ENCODE data around the gene AKT2.

AKT2 gene

DNA sequence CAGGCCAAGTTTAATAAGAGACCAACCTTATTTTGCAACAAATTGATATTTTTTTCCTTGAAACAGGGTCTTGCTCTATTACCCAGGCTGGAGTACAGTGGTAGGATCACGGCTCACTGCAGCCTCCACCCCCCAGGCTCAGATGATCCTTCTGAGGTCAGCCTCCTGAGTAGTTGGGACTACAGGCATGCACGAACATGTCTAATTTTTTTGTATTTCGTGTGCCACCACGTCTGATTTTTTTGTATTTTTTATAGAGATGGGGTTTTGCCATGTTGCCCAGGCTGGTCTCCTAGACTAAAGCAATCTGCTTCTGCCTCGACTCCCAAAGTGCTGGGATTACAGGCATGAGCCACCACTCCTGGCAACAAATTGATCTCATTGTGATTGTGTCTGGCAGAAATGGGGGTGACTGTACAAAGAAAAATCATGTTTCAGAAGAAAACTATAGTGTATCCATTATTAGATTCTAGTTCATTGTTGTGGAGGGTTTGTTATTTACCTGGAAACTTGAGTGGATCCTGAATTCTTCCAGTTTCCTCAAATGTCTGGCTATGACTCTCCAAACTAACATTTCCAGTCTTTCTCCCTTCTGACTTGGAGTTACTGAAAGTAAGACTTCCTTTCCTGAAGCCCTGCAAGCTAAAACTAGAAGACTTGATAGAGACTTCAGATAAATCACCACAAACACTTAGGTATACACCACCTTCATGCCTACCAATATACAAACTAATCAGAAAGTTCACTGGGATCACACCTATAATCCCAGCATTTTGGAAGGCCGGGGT is 17.3 kb upstream of the AKT2 start:
- TF ChIP-seq, protein P1, sequence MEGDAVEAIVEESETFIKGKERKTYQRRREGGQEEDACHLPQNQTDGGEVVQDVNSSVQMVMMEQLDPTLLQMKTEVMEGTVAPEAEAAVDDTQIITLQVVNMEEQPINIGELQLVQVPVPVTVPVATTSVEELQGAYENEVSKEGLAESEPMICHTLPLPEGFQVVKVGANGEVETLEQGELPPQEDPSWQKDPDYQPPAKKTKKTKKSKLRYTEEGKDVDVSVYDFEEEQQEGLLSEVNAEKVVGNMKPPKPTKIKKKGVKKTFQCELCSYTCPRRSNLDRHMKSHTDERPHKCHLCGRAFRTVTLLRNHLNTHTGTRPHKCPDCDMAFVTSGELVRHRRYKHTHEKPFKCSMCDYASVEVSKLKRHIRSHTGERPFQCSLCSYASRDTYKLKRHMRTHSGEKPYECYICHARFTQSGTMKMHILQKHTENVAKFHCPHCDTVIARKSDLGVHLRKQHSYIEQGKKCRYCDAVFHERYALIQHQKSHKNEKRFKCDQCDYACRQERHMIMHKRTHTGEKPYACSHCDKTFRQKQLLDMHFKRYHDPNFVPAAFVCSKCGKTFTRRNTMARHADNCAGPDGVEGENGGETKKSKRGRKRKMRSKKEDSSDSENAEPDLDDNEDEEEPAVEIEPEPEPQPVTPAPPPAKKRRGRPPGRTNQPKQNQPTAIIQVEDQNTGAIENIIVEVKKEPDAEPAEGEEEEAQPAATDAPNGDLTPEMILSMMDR (IDR thresholded peaks at IDR 0.05; ENCODE audit: poor library complexity, severe bottlenecking), result no peak
- ATAC-seq (ENCODE audit: low read depth) (peak; percentile 53; the same call in 1 of the 3 replicates), DNase-seq (ENCODE audit: low spot score) (no peak)
- H3K27me3 ChIP-seq (ENCODE audit: insufficient read depth, poor library complexity, severe bottlenecking), result no peaks in the 10 kb centered on the region
- no peak overlapping the region for H3K27ac ChIP-seq (ENCODE audit: poor library complexity, severe bottlenecking)
- H3K4me3 ChIP-seq (ENCODE audit: severe bottlenecking), result no peak overlapping the region
- no peaks in the 10 kb centered on the region for H3K36me3 ChIP-seq (ENCODE audit: low read depth)
- H3K4me1 ChIP-seq (ENCODE audit: insufficient read depth, poor library complexity, severe bottlenecking), result peaks cover 11% of the 10 kb centered on the region
- no peaks in the 10 kb centered on the region for H3K9me3 ChIP-seq (ENCODE audit: severe bottlenecking)

DNA sequence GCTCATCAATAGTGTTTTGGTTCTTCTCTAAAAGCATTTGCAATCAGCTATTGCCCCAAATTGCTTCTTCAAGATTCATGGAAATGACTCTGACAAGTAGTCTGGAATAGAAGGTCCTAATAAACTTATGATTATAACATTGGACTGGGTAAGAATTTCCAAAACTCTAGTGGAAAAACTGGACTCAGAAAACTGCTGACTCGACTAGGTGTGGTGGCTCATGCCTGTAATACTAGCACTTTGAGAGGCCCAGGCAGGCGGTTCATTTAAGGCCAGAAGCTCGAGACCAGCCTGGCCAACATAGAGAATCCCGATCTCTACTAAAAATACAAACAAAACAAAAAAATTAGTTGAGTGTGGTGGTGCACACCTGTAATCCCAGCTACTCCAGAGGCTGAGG is 15.5 kb upstream of the AKT2 start:
- TF ChIP-seq, protein P1 (IDR thresholded peaks at IDR 0.05; ENCODE audit: poor library complexity, severe bottlenecking), result no peak
- no peak overlapping the region for H3K4me3 ChIP-seq (ENCODE audit: severe bottlenecking)
- H3K4me1 ChIP-seq (ENCODE audit: insufficient read depth, poor library complexity, severe bottlenecking), result peaks cover 11% of the 10 kb centered on the region
- DNase-seq (ENCODE audit: low spot score) (no peak), ATAC-seq (ENCODE audit: low read depth) (no peak)
- no peak overlapping the region for H3K27ac ChIP-seq (ENCODE audit: poor library complexity, severe bottlenecking)
- H3K9me3 ChIP-seq (ENCODE audit: severe bottlenecking), result no peaks in the 10 kb centered on the region
- no peaks in the 10 kb centered on the region for H3K36me3 ChIP-seq (ENCODE audit: low read depth)
- H3K27me3 ChIP-seq (ENCODE audit: insufficient read depth, poor library complexity, severe bottlenecking), result no peaks in the 10 kb centered on the region

DNA sequence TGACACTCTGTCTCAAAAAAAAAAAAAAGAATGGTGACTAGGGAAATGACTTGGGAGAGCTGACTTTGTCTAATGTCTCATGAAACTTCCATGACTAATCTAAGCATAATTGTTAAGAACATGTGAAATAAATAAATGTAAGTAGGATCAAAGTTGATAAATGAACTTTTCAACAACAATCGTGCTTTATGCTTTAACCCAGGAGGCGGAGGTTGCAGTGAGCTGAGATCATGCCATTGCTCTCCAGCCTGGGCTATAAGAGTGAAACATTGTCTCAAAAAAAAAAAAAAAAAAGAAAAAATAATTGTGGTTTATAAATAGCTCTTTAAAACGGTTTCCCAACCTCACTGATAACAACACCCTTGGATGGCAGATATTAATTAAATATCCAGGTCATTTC is 12.9 kb upstream of the AKT2 start:
- Histone ChIP-seq H3K4me1 (ENCODE audit: insufficient read depth, poor library complexity, severe bottlenecking) (peaks cover 11% of the 10 kb centered on the region), H3K27ac (ENCODE audit: poor library complexity, severe bottlenecking) (no peak overlapping the region), H3K27me3 (ENCODE audit: insufficient read depth, poor library complexity, severe bottlenecking) (no peaks in the 10 kb centered on the region), H3K36me3 (ENCODE audit: low read depth) (no peaks in the 10 kb centered on the region), H3K4me3 (ENCODE audit: severe bottlenecking) (no peak overlapping the region), H3K9me3 (ENCODE audit: severe bottlenecking) (no peaks in the 10 kb centered on the region)
- ATAC-seq (ENCODE audit: low read depth) (no peak), DNase-seq (ENCODE audit: low spot score) (no peak)
- TF ChIP-seq, protein P1 (IDR thresholded peaks at IDR 0.05; ENCODE audit: poor library complexity, severe bottlenecking), result no peak

DNA sequence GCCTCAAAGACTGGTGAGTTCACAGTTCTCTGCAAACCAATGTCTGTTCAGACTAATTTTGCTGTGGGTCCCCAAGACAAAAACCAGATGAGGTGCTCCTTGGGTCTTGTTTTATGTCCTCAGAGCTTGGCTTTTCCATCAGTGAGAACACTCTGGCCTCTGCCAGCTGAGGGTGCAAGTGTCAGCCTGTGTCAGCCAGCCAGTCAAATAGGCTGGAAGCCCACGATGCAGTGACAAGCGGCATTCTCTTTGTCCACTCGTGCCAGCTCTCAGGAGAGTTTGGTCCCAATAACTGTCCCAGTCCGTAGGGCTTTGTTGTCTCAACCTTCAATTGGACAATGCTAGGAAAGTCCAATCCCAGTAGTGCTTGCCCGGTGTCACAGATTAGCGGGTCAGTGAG is 9.4 kb upstream of the AKT2 start:
- Histone ChIP-seq H3K9me3 (ENCODE audit: severe bottlenecking) (no peaks in the 10 kb centered on the region), H3K27me3 (ENCODE audit: insufficient read depth, poor library complexity, severe bottlenecking) (no peaks in the 10 kb centered on the region), H3K27ac (ENCODE audit: poor library complexity, severe bottlenecking) (no peak overlapping the region), H3K4me3 (ENCODE audit: severe bottlenecking) (no peak overlapping the region), H3K36me3 (ENCODE audit: low read depth) (no peaks in the 10 kb centered on the region), H3K4me1 (ENCODE audit: insufficient read depth, poor library complexity, severe bottlenecking) (no peaks in the 10 kb centered on the region)
- ATAC-seq (ENCODE audit: low read depth) (no peak), DNase-seq (ENCODE audit: low spot score) (no peak)
- TF ChIP-seq, protein P1 (IDR thresholded peaks at IDR 0.05; ENCODE audit: poor library complexity, severe bottlenecking), result no peak

DNA sequence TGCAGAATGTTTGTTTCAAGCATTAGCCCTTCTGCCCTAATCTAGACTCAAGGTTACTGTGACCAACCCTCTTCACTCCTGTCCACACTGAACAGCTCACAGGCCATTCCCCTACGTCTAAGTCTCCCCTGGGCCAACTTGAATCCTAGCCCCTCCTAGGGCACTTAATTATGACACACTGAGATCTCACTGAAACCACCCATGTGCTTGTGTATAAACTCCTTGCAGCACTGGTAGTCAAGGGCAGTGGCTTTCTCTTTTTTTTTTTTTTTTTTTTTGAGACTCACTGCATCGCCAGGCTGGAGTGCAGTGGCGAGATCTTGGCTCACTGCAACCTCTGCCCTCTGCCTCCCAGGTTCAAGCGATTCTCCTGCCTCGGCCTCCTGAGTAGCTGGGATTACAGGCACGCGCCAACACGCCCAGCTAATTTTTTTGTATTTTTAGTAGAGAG is 1.9 kb upstream of the AKT2 start:
- H3K4me1 ChIP-seq (ENCODE audit: insufficient read depth, poor library complexity, severe bottlenecking), result peaks cover 4% of the 10 kb centered on the region
- DNase-seq (ENCODE audit: low spot score), result no peak
- TF ChIP-seq, protein P1 (IDR thresholded peaks at IDR 0.05; ENCODE audit: poor library complexity, severe bottlenecking), result no peak
- no peak for ATAC-seq (ENCODE audit: low read depth)
- H3K27ac ChIP-seq (ENCODE audit: poor library complexity, severe bottlenecking), result no peak overlapping the region
- no peak overlapping the region for H3K4me3 ChIP-seq (ENCODE audit: severe bottlenecking)
- H3K9me3 ChIP-seq (ENCODE audit: severe bottlenecking), result no peaks in the 10 kb centered on the region
- peaks cover 1% of the 10 kb centered on the region; the same call in 1 of the 2 replicates for H3K36me3 ChIP-seq (ENCODE audit: low read depth)
- no peaks in the 10 kb centered on the region for H3K27me3 ChIP-seq (ENCODE audit: insufficient read depth, poor library complexity, severe bottlenecking)
